ENCODE data around the gene WDR64. TPM values are rescaled to one million over a fixed set of nuclear protein-coding genes. Genes with fewer than 3 reads are reported as not detected.

The WDR64 gene
- total RNA-seq, 1 experiment from 2014 or later = not detected

- intact Hi-C loops (cut with micrococcal nuclease; ENCODE audit: unreplicated experiment) = no loop called here
- no peaks in the 10 kb centered on the region for H3K4me1 ChIP-seq
- no peaks in the 10 kb centered on the region for H3K36me3 ChIP-seq (ENCODE audit: control insufficient read depth, insufficient read depth, low read length)
- Mint-ChIP-seq H3K27ac (ENCODE audit: unreplicated experiment) (no peak overlapping the region), H3K36me3 (ENCODE audit: insufficient read depth, unreplicated experiment) (no peaks in the 10 kb centered on the region), H3K27me3 (ENCODE audit: insufficient read depth, unreplicated experiment) (peaks cover 2% of the 10 kb centered on the region), H3K4me3 (ENCODE audit: unreplicated experiment) (no peak overlapping the region), H3K4me1 (ENCODE audit: low read depth, unreplicated experiment) (peaks cover 10% of the 10 kb centered on the region), H3K9me3 (ENCODE audit: unreplicated experiment) (no peaks in the 10 kb centered on the region)
- no peaks in the 10 kb centered on the region for H3K9me3 ChIP-seq
- ChIA-PET POLR2A (no interaction called here), CTCF (interaction anchor here (0.9 kb wide), 1 partner anchor 227 kb away, joined by 3 read pairs; no protein-coding TSS in a partner anchor)
- DNase-seq = no peak
- BruUV-seq (replicated peaks) = no TSS peak
- H3K4me3 ChIP-seq (ENCODE audit: low read depth, low read length) = no peak overlapping the region
- no peaks in the 10 kb centered on the region for H3K27me3 ChIP-seq (replicated peaks; ENCODE audit: control insufficient read depth, insufficient read depth, low read length)
- no peak for TF ChIP-seq CTCF (IDR thresholded peaks at IDR 0.05; ENCODE audit: insufficient read depth in 1 of 2, low read depth in 1 of 2, low read length in 1 of 2, severe bottlenecking in 1 of 2, unreplicated experiment in 1 of 2)
Observed at GRCh38 chr1:241837901-241838300, 185.8 kb downstream of the WDR64 start.

- no peak for DNase-seq
- H3K36me3 Mint-ChIP-seq (ENCODE audit: insufficient read depth, unreplicated experiment) = no peaks in the 10 kb centered on the region
- no peak overlapping the region for H3K27ac Mint-ChIP-seq (ENCODE audit: unreplicated experiment)
- no peaks in the 10 kb centered on the region for H3K9me3 Mint-ChIP-seq (ENCODE audit: unreplicated experiment)
- H3K4me1 Mint-ChIP-seq (ENCODE audit: low read depth, unreplicated experiment) = peaks cover 10% of the 10 kb centered on the region
- Histone ChIP-seq H3K36me3 (ENCODE audit: control insufficient read depth, insufficient read depth, low read length) (no peaks in the 10 kb centered on the region), H3K4me1 (no peaks in the 10 kb centered on the region), H3K9me3 (no peaks in the 10 kb centered on the region), H3K4me3 (ENCODE audit: low read depth, low read length) (no peak overlapping the region), H3K27me3 (replicated peaks; ENCODE audit: control insufficient read depth, insufficient read depth, low read length) (no peaks in the 10 kb centered on the region)
- intact Hi-C loops (cut with micrococcal nuclease; ENCODE audit: unreplicated experiment) = no loop called here
- POLR2A ChIA-PET = no interaction called here
- no TSS peak for BruUV-seq (replicated peaks)
- CTCF ChIA-PET = interaction anchor here (0.9 kb wide), 1 partner anchor 228 kb away, joined by 3 read pairs; no protein-coding TSS in a partner anchor
- H3K27me3 Mint-ChIP-seq (ENCODE audit: insufficient read depth, unreplicated experiment) = peaks cover 4% of the 10 kb centered on the region
- TF ChIP-seq CTCF (IDR thresholded peaks at IDR 0.05; ENCODE audit: insufficient read depth in 1 of 2, low read depth in 1 of 2, low read length in 1 of 2, severe bottlenecking in 1 of 2, unreplicated experiment in 1 of 2) = no peak
- H3K4me3 Mint-ChIP-seq (ENCODE audit: unreplicated experiment) = no peak overlapping the region
Observed at GRCh38 chr1:241838897-241839296, 186.8 kb downstream of the WDR64 start.

- CTCF ChIA-PET = no interaction called here
Observed at GRCh38 chr1:241839369-241839979, 187.4 kb downstream of the WDR64 start.

More at GRCh38 chr1:241839369-241839979, 187.4 kb downstream of the WDR64 start:
- BruUV-seq (replicated peaks) = no TSS peak
- DNase-seq = no peak
- no peak for TF ChIP-seq CTCF (IDR thresholded peaks at IDR 0.05; ENCODE audit: insufficient read depth in 1 of 2, low read depth in 1 of 2, low read length in 1 of 2, severe bottlenecking in 1 of 2, unreplicated experiment in 1 of 2)
- H3K36me3 ChIP-seq (ENCODE audit: control insufficient read depth, insufficient read depth, low read length) = no peaks in the 10 kb centered on the region
- H3K9me3 ChIP-seq = no peaks in the 10 kb centered on the region
- Mint-ChIP-seq H3K4me3 (ENCODE audit: unreplicated experiment) (no peak overlapping the region), H3K9me3 (ENCODE audit: unreplicated experiment) (no peaks in the 10 kb centered on the region), H3K4me1 (ENCODE audit: low read depth, unreplicated experiment) (peaks cover 10% of the 10 kb centered on the region), H3K27ac (ENCODE audit: unreplicated experiment) (no peak overlapping the region), H3K27me3 (ENCODE audit: insufficient read depth, unreplicated experiment) (peaks cover 5% of the 10 kb centered on the region), H3K36me3 (ENCODE audit: insufficient read depth, unreplicated experiment) (no peaks in the 10 kb centered on the region)
- POLR2A ChIA-PET = no interaction called here
- intact Hi-C loops (cut with micrococcal nuclease; ENCODE audit: unreplicated experiment) = no loop called here
- H3K27me3 ChIP-seq (replicated peaks; ENCODE audit: control insufficient read depth, insufficient read depth, low read length) = no peaks in the 10 kb centered on the region
- H3K4me3 ChIP-seq (ENCODE audit: low read depth, low read length) = no peak overlapping the region
- no peaks in the 10 kb centered on the region for H3K4me1 ChIP-seq

Measured in Caco-2 (cell line).